ENCODE measurements around the gene FAIM2. TPM values are rescaled to one million over a fixed set of nuclear protein-coding genes. Genes with fewer than 3 reads are reported as not detected.
"Not testable (repeated sequence)": the region's sequence is repeated elsewhere in the genome, so short reads cannot be mapped to it uniquely, and the experiment has no call there.

Gene FAIM2
- total RNA-seq, 1 donor from 2014 or later: 1.6 TPM

GRCh38 chr12:49866859-49867569, 36.7 kb downstream of the FAIM2 start:
- H3K27ac ChIP-seq (ENCODE audit: low read depth, low read length): no peak overlapping the region
- no peaks in the 10 kb centered on the region for H3K36me3 ChIP-seq (ENCODE audit: control insufficient read depth in 3 of 3, insufficient read depth in 3 of 3, low read length in 3 of 3)
- no peak overlapping the region for H3K9ac ChIP-seq (ENCODE audit: low read depth in 1 of 3, low read length in 3 of 3)
- H3K4me3 ChIP-seq (ENCODE audit: low read length in 3 of 3): no peak overlapping the region
- no peaks in the 10 kb centered on the region for H3K9me3 ChIP-seq (ENCODE audit: control insufficient read depth in 3 of 3, low read length in 3 of 3)
- H3K4me1 ChIP-seq (ENCODE audit: control insufficient read depth in 3 of 3, insufficient read depth in 3 of 3, low read length in 3 of 3): peaks cover 28 to 31% (median 29%) of the 10 kb centered on the region in 3 donors
- peaks cover 0 to 9% (median 6%) of the 10 kb centered on the region in 3 donors for H3K27me3 ChIP-seq (ENCODE audit: control insufficient read depth in 3 of 3, insufficient read depth in 3 of 3, low read length in 3 of 3)

GRCh38 chr12:49865782-49866135, 37.9 kb downstream of the FAIM2 start:
- Histone ChIP-seq H3K4me1 (ENCODE audit: control insufficient read depth in 3 of 3, insufficient read depth in 3 of 3, low read length in 3 of 3) (peaks cover 28 to 31% (median 29%) of the 10 kb centered on the region in 3 donors), H3K9me3 (ENCODE audit: control insufficient read depth in 3 of 3, low read length in 3 of 3) (no peaks in the 10 kb centered on the region), H3K27ac (ENCODE audit: low read depth, low read length) (no peak overlapping the region), H3K36me3 (ENCODE audit: control insufficient read depth in 3 of 3, insufficient read depth in 3 of 3, low read length in 3 of 3) (no peaks in the 10 kb centered on the region), H3K9ac (ENCODE audit: low read depth in 1 of 3, low read length in 3 of 3) (no peak overlapping the region), H3K4me3 (ENCODE audit: low read length in 3 of 3) (no peak overlapping the region), H3K27me3 (ENCODE audit: control insufficient read depth in 3 of 3, insufficient read depth in 3 of 3, low read length in 3 of 3) (peaks cover 0 to 9% (median 6%) of the 10 kb centered on the region in 3 donors)

- Histone ChIP-seq H3K9ac (ENCODE audit: low read depth in 1 of 3, low read length in 3 of 3) (no peak overlapping the region), H3K27me3 (ENCODE audit: control insufficient read depth in 3 of 3, insufficient read depth in 3 of 3, low read length in 3 of 3) (peaks cover 0 to 9% (median 6%) of the 10 kb centered on the region in 3 donors), H3K4me3 (ENCODE audit: low read length in 3 of 3) (no peak overlapping the region), H3K36me3 (ENCODE audit: control insufficient read depth in 3 of 3, insufficient read depth in 3 of 3, low read length in 3 of 3) (no peaks in the 10 kb centered on the region), H3K27ac (ENCODE audit: low read depth, low read length) (no peak overlapping the region), H3K4me1 (ENCODE audit: control insufficient read depth in 3 of 3, insufficient read depth in 3 of 3, low read length in 3 of 3) (peaks cover 28 to 31% (median 29%) of the 10 kb centered on the region in 3 donors), H3K9me3 (ENCODE audit: control insufficient read depth in 3 of 3, low read length in 3 of 3) (no peaks in the 10 kb centered on the region)
These were observed 38.5 kb downstream of the FAIM2 start for GRCh38 chr12:49865109-49865781.

DNA sequence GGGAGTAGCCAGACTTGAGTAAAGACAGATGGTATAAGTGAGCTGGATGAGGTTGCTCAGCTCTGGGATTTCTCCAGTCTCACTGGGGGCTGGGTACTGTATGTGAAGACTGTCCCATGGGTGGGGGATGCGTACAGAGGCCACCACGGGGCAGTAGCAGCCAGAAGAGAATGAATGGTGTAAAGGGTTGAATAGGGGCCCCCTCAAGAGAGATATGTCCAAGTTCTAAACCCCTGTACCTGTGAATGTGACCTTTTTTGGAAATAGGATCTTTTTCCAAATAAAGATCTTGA, 39.0 kb downstream of the FAIM2 start:
- Histone ChIP-seq H3K4me1 (ENCODE audit: control insufficient read depth in 3 of 3, insufficient read depth in 3 of 3, low read length in 3 of 3) (peaks cover 26 to 29% (median 26%) of the 10 kb centered on the region in 3 donors), H3K27ac (ENCODE audit: low read depth, low read length) (no peak overlapping the region), H3K9me3 (ENCODE audit: control insufficient read depth in 3 of 3, low read length in 3 of 3) (no peaks in the 10 kb centered on the region), H3K36me3 (ENCODE audit: control insufficient read depth in 3 of 3, insufficient read depth in 3 of 3, low read length in 3 of 3) (no peaks in the 10 kb centered on the region), H3K9ac (ENCODE audit: low read depth in 1 of 3, low read length in 3 of 3) (no peak overlapping the region), H3K27me3 (ENCODE audit: control insufficient read depth in 3 of 3, insufficient read depth in 3 of 3, low read length in 3 of 3) (peaks cover 0 to 9% (median 6%) of the 10 kb centered on the region in 3 donors), H3K4me3 (ENCODE audit: low read length in 3 of 3) (no peak overlapping the region)

- no peak overlapping the region for H3K27ac ChIP-seq (ENCODE audit: low read depth, low read length)
- no peaks in the 10 kb centered on the region for H3K9me3 ChIP-seq (ENCODE audit: control insufficient read depth in 3 of 3, low read length in 3 of 3)
- no peaks in the 10 kb centered on the region for H3K36me3 ChIP-seq (ENCODE audit: control insufficient read depth in 3 of 3, insufficient read depth in 3 of 3, low read length in 3 of 3)
- H3K4me1 ChIP-seq (ENCODE audit: control insufficient read depth in 3 of 3, insufficient read depth in 3 of 3, low read length in 3 of 3): peaks cover 20 to 23% (median 20%) of the 10 kb centered on the region in 3 donors
- H3K9ac ChIP-seq (ENCODE audit: low read depth in 1 of 3, low read length in 3 of 3): no peak overlapping the region
- H3K27me3 ChIP-seq (ENCODE audit: control insufficient read depth in 3 of 3, insufficient read depth in 3 of 3, low read length in 3 of 3): peaks cover 0 to 9% (median 6%) of the 10 kb centered on the region in 3 donors
- no peak overlapping the region for H3K4me3 ChIP-seq (ENCODE audit: low read length in 3 of 3)
These were observed 39.5 kb downstream of the FAIM2 start for GRCh38 chr12:49863946-49864797.

DNA sequence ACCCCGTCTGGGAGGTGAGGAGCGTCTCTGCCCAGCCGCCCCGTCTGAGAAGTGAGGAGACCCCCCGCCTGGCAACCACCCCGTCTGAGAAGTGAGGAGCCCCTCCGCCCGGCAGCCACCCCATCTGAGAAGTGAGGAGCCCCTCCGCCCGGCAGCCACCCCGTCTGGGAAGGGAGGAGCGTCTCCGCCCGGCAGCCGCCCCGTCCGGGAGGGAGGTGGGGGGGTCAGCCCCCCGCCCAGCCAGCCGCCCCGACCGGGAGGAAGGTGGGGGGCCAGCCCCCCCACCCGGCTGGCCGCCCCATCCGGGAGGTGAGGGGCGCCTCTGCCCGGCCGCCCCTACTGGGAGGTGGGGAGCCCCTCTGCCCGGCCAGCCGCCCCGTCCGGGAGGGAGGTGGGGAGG, 42.8 kb downstream of the FAIM2 start:
- H3K27ac ChIP-seq (ENCODE audit: low read depth, low read length); H3K4me3 ChIP-seq (ENCODE audit: low read length in 3 of 3); H3K27me3 ChIP-seq (ENCODE audit: control insufficient read depth in 3 of 3, insufficient read depth in 3 of 3, low read length in 3 of 3); H3K36me3 ChIP-seq (ENCODE audit: control insufficient read depth in 3 of 3, insufficient read depth in 3 of 3, low read length in 3 of 3); H3K9me3 ChIP-seq (ENCODE audit: control insufficient read depth in 3 of 3, low read length in 3 of 3); H3K4me1 ChIP-seq (ENCODE audit: control insufficient read depth in 3 of 3, insufficient read depth in 3 of 3, low read length in 3 of 3); H3K9ac ChIP-seq (ENCODE audit: low read depth in 1 of 3, low read length in 3 of 3): not testable (repeated sequence)

DNA sequence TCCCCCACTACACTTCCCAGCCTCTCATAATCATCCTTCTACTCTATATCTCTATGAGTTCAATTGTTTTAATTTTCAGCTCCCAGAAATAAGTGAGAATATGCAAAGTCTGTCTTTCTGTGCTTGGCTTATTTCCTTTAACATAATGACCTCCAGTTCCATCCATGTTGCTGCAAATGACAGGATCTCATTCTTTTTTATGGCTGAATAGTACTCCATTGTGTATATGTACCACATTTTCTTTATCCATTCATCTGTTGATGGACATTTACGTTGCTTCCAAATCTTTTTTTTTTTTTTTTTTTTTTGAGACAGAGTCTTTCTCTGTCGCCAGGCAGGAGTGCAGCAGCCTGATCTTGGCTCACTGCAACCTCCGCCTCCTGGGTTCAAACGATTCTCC, 47.8 kb downstream of the FAIM2 start:
- H3K4me3 ChIP-seq (ENCODE audit: low read length in 3 of 3); H3K36me3 ChIP-seq (ENCODE audit: control insufficient read depth in 3 of 3, insufficient read depth in 3 of 3, low read length in 3 of 3); H3K9me3 ChIP-seq (ENCODE audit: control insufficient read depth in 3 of 3, low read length in 3 of 3): not testable (repeated sequence)

DNA sequence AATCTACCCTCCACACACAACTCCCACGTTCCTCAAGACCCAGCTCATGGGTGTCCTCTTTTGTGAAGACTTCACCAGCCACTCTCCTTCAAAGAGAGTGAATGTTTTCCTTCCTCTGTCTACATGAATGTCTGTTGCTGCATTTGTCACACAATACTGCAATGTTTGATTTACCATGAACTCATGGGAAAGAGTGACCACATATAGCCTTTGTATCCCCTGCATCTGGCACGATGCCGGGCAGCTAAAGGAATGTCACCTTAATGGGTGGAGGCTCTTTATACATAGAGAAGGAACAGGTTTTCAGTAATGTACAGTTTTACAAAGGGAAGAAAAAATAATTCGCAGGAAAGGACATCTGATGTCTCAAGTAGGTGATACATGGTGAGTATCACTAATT, 48.7 kb downstream of the FAIM2 start:
- H3K36me3 ChIP-seq (ENCODE audit: control insufficient read depth in 3 of 3, insufficient read depth in 3 of 3, low read length in 3 of 3): no peaks in the 10 kb centered on the region
- H3K4me3 ChIP-seq (ENCODE audit: low read length in 3 of 3): no peak overlapping the region
- peaks cover 0 to 7% (median 0%) of the 10 kb centered on the region in 3 donors for H3K27me3 ChIP-seq (ENCODE audit: control insufficient read depth in 3 of 3, insufficient read depth in 3 of 3, low read length in 3 of 3)
- H3K4me1 ChIP-seq (ENCODE audit: control insufficient read depth in 3 of 3, insufficient read depth in 3 of 3, low read length in 3 of 3): no peaks in the 10 kb centered on the region
- no peak overlapping the region for H3K27ac ChIP-seq (ENCODE audit: low read depth, low read length)
- H3K9ac ChIP-seq (ENCODE audit: low read depth in 1 of 3, low read length in 3 of 3): no peak overlapping the region
- no peaks in the 10 kb centered on the region for H3K9me3 ChIP-seq (ENCODE audit: control insufficient read depth in 3 of 3, low read length in 3 of 3)

More for the DNA sequence above, 47.8 kb downstream of the FAIM2 start:
- H3K27me3 ChIP-seq (ENCODE audit: control insufficient read depth in 3 of 3, insufficient read depth in 3 of 3, low read length in 3 of 3); H3K4me1 ChIP-seq (ENCODE audit: control insufficient read depth in 3 of 3, insufficient read depth in 3 of 3, low read length in 3 of 3); H3K9ac ChIP-seq (ENCODE audit: low read depth in 1 of 3, low read length in 3 of 3); H3K27ac ChIP-seq (ENCODE audit: low read depth, low read length): not testable (repeated sequence)

- H3K4me3 ChIP-seq (ENCODE audit: low read length in 3 of 3): no peak overlapping the region
- no peak overlapping the region for H3K27ac ChIP-seq (ENCODE audit: low read depth, low read length)
- H3K9me3 ChIP-seq (ENCODE audit: control insufficient read depth in 3 of 3, low read length in 3 of 3): no peaks in the 10 kb centered on the region
- H3K9ac ChIP-seq (ENCODE audit: low read depth in 1 of 3, low read length in 3 of 3): no peak overlapping the region
- no peaks in the 10 kb centered on the region for H3K36me3 ChIP-seq (ENCODE audit: control insufficient read depth in 3 of 3, insufficient read depth in 3 of 3, low read length in 3 of 3)
- H3K27me3 ChIP-seq (ENCODE audit: control insufficient read depth in 3 of 3, insufficient read depth in 3 of 3, low read length in 3 of 3): peaks cover 0 to 11% (median 0%) of the 10 kb centered on the region in 3 donors
- no peaks in the 10 kb centered on the region for H3K4me1 ChIP-seq (ENCODE audit: control insufficient read depth in 3 of 3, insufficient read depth in 3 of 3, low read length in 3 of 3)
These were observed 50.0 kb downstream of the FAIM2 start for GRCh38 chr12:49853671-49854070.

GRCh38 chr12:49847161-49847560, 56.5 kb downstream of the FAIM2 start:
- Histone ChIP-seq H3K4me3 (ENCODE audit: low read length in 3 of 3) (no peak overlapping the region), H3K4me1 (ENCODE audit: control insufficient read depth in 3 of 3, insufficient read depth in 3 of 3, low read length in 3 of 3) (peaks cover 6 to 14% (median 10%) of the 10 kb centered on the region in 3 donors)

More at GRCh38 chr12:49847161-49847560, 56.5 kb downstream of the FAIM2 start:
- no peaks in the 10 kb centered on the region for H3K9me3 ChIP-seq (ENCODE audit: control insufficient read depth in 3 of 3, low read length in 3 of 3)
- peaks cover 5 to 15% (median 13%) of the 10 kb centered on the region in 3 donors for H3K27me3 ChIP-seq (ENCODE audit: control insufficient read depth in 3 of 3, insufficient read depth in 3 of 3, low read length in 3 of 3)
- no peak overlapping the region for H3K9ac ChIP-seq (ENCODE audit: low read depth in 1 of 3, low read length in 3 of 3)
- no peaks in the 10 kb centered on the region for H3K36me3 ChIP-seq (ENCODE audit: control insufficient read depth in 3 of 3, insufficient read depth in 3 of 3, low read length in 3 of 3)
- H3K27ac ChIP-seq (ENCODE audit: low read depth, low read length): no peak overlapping the region

All from skeletal muscle tissue (tissue), 4 donors.